Panc1 (cell line): ENCODE measurements around the gene CCDC152. TPM values are rescaled to one million over a fixed set of nuclear protein-coding genes. Genes with fewer than 3 reads are reported as not detected.

Experiments
- ATAC-seq: fragments of 200-7000 bp; cut with Tn5 transposase; 2 replicates; pipeline ENCODE4 v1.9.1; 2020; ENCODE audit warnings: mild to moderate bottlenecking, moderate library complexity
- BruUV-seq: library from RNA; stranded (reverse); fragments of 400-500 nt; replicated peaks from 2 replicates; lab custom pipeline; 2021; lab: Mats Ljungman, UMichigan
- CTCF ChIA-PET: fragments of 300-600 bp; sonication (Branson Sonifier 250); formaldehyde crosslinking; loops from one replicate; lab custom pipeline; 2022; ENCODE audit warnings: antibody characterized with exemption; lab: Charles Lee
- POLR2A ChIA-PET: fragments of 300-600 bp; sonication (Branson Sonifier 250); formaldehyde crosslinking; loops from one replicate; lab custom pipeline; 2022; ENCODE audit warnings: antibody characterized with exemption; lab: Charles Lee
- DNase-seq: peaks from one replicate; pipeline ENCODE4 v3.0.0-alpha.2; 2010; ENCODE audit warnings: low read depth, low spot score
- H3K27ac ChIP-seq: 2 replicates; pipeline ENCODE4 v1.5.1; 2011; ENCODE audit warnings: mild to moderate bottlenecking, low read length, inconsistent platforms
- H3K27me3 ChIP-seq: fragments of 200-500 bp; sonication (Bioruptor generic); 2 replicates; pipeline ENCODE4 v1.6.0; 2014; ENCODE audit warnings: low read length, inconsistent platforms; ENCODE audit not compliant: control insufficient read depth, insufficient read depth
- H3K36me3 ChIP-seq: fragments of 200-500 bp; sonication (Bioruptor generic); 2 replicates; pipeline ENCODE4 v1.5.1; 2014; ENCODE audit warnings: inconsistent platforms, mild to moderate bottlenecking, low read length, moderate library complexity; ENCODE audit not compliant: control insufficient read depth, insufficient read depth
- H3K4me1 ChIP-seq: 2 replicates; pipeline ENCODE4 v1.5.1; 2011; ENCODE audit warnings: inconsistent platforms, mild to moderate bottlenecking, low read length, moderate library complexity; ENCODE audit not compliant: control insufficient read depth, insufficient read depth
- H3K4me3 ChIP-seq, 2 experiments: 2 replicates each; pipeline ENCODE4 v1.5.1; 2011 to 2012; ENCODE audit warnings: low read depth in 2 of 2, low read length in 2 of 2, mild to moderate bottlenecking in 2 of 2, inconsistent platforms in 1 of 2, moderate library complexity in 1 of 2
- H3K9me3 ChIP-seq: fragments of 200-500 bp; sonication (Bioruptor generic); 2 replicates; pipeline ENCODE4 v1.5.1; 2014; ENCODE audit warnings: low read depth, mild to moderate bottlenecking, inconsistent platforms, low read length, moderate library complexity; ENCODE audit not compliant: control insufficient read depth, insufficient read depth
- POLR2AphosphoS5 ChIP-seq: IDR thresholded peaks from 2 replicates; pipeline ENCODE4 v1.6.1; 2012; ENCODE audit warnings: mild to moderate bottlenecking, low read depth, low read length, moderate library complexity
- REST ChIP-seq, 2 experiments: IDR thresholded peaks; 2 replicates each; pipeline ENCODE4 v1.6.1; 2011 to 2012; ENCODE audit warnings: low read depth in 2 of 2, control low read depth in 1 of 2, low read length in 1 of 2, mild to moderate bottlenecking in 1 of 2, moderate library complexity in 1 of 2; ENCODE audit not compliant: insufficient read depth in 1 of 2
- SIN3A ChIP-seq: IDR thresholded peaks from 2 replicates; pipeline ENCODE4 v1.6.1; 2012; ENCODE audit warnings: low read depth, mild to moderate bottlenecking, low read length, moderate library complexity, borderline replicate concordance; ENCODE audit not compliant: insufficient read depth
- TCF7L2 ChIP-seq: IDR thresholded peaks from 2 replicates; pipeline ENCODE4 v1.6.1; 2011; ENCODE audit warnings: mild to moderate bottlenecking, low read depth, low read length, inconsistent platforms
- in situ Hi-C: cut with HindIII; loops from 2 replicates; pipeline ENCODE4 v1.10.0; 2016; ENCODE audit warnings: low sequenced_read_pairs, low pct_unique_long_range_greater_than_20kb
- intact Hi-C: fragments of 100-400 bp; cut with micrococcal nuclease; formaldehyde crosslinking; loops from one replicate; pipeline ENCODE4 v1.10.0; 2022; ENCODE audit not compliant: unreplicated experiment
- total RNA-seq: library from RNA; stranded (reverse); gene quantifications from one replicate; pipeline ENCODE4 v1.2.1, GENCODE V29; 2021; ENCODE audit not compliant: unreplicated experiment
- TF ChIP-seq, protein P1 (sequence below): fragments of 450-650 bp; IDR thresholded peaks from 2 replicates; pipeline ENCODE4 v1.5.1; 2017; ENCODE audit warnings: mild to moderate bottlenecking

CCDC152 gene
- total RNA-seq, 1 experiment from 2014 or later = not detected

GRCh38 chr5:42753099-42753498, 3.5 kb upstream of the CCDC152 start:
- intact Hi-C loops (no loop called here), in situ Hi-C loops (no loop called here)
- ChIA-PET CTCF (no interaction called here), POLR2A (no interaction called here)
- Histone ChIP-seq H3K4me3 (no peak overlapping the region), H3K4me1 (no peaks in the 10 kb centered on the region; the same call in 1 of the 2 replicates), H3K36me3 (no peaks in the 10 kb centered on the region; the same call in 1 of the 2 replicates), H3K27me3 (peaks cover 5% of the 10 kb centered on the region), H3K9me3 (no peaks in the 10 kb centered on the region), H3K27ac (no peak overlapping the region)
- ATAC-seq = no peak
- BruUV-seq = no TSS peak
- TF ChIP-seq, protein P1, sequence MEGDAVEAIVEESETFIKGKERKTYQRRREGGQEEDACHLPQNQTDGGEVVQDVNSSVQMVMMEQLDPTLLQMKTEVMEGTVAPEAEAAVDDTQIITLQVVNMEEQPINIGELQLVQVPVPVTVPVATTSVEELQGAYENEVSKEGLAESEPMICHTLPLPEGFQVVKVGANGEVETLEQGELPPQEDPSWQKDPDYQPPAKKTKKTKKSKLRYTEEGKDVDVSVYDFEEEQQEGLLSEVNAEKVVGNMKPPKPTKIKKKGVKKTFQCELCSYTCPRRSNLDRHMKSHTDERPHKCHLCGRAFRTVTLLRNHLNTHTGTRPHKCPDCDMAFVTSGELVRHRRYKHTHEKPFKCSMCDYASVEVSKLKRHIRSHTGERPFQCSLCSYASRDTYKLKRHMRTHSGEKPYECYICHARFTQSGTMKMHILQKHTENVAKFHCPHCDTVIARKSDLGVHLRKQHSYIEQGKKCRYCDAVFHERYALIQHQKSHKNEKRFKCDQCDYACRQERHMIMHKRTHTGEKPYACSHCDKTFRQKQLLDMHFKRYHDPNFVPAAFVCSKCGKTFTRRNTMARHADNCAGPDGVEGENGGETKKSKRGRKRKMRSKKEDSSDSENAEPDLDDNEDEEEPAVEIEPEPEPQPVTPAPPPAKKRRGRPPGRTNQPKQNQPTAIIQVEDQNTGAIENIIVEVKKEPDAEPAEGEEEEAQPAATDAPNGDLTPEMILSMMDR = no peak
- TF ChIP-seq SIN3A = no peak
- TF ChIP-seq POLR2AphosphoS5 = no peak
- no peak for TF ChIP-seq REST (IDR thresholded peaks at IDR 0.05; ENCODE audit: insufficient read depth in 1 of 2, low read depth in 2 of 2, low read length in 1 of 2)
- no peak for TF ChIP-seq TCF7L2
- no peak for DNase-seq

DNA sequence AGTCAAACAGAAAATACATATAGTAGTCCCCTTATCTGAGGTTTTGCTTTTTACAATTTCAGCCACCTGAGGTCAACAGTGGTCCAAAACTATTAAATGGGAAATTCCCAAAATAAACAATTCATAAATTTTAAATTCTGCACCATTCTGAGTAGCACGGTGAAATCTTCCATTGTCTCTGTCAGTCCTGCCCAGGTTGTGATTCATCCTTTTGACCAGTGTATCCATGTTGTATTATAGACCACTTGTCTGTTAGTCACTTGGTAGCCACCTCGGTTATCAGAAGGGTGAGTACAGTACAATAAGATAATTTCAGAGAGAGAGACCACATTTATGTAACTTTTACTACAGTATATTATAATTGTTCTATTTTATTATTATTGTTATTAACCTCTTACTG, 2.8 kb downstream of the CCDC152 start:
- H3K27ac ChIP-seq = no peak overlapping the region
- peaks cover 7% of the 10 kb centered on the region for H3K27me3 ChIP-seq
- H3K4me1 ChIP-seq = no peaks in the 10 kb centered on the region; the same call in 1 of the 2 replicates
- DNase-seq = no peak
- TF ChIP-seq POLR2AphosphoS5 (no peak), TCF7L2 (no peak), SIN3A (no peak), REST (IDR thresholded peaks at IDR 0.05; ENCODE audit: insufficient read depth in 1 of 2, low read depth in 2 of 2, low read length in 1 of 2) (no peak)
- TF ChIP-seq, protein P1 = no peak
- intact Hi-C loops (no loop called here), in situ Hi-C loops (no loop called here)
- POLR2A ChIA-PET = no interaction called here
- H3K9me3 ChIP-seq = no peaks in the 10 kb centered on the region
- H3K36me3 ChIP-seq = no peaks in the 10 kb centered on the region; the same call in 1 of the 2 replicates
- ATAC-seq = no peak
- CTCF ChIA-PET = no interaction called here
- no peak overlapping the region for H3K4me3 ChIP-seq
- no TSS peak for BruUV-seq
